A549 (cell line): ENCODE results near the gene RUNX3.

ENCODE experiments used
- CEBPB ChIP-seq, 2 experiments: fragments of >200 bp in 1 of 2; sonication (Bioruptor Twin) in 1 of 2; formaldehyde crosslinking in 1 of 2; IDR thresholded peaks; 2 replicates each; pipeline ENCODE4 v1.6.1; 2012 to 2016
- CTCF ChIP-seq: fragments of >200 bp; sonication (Bioruptor Twin); formaldehyde crosslinking; IDR thresholded peaks from 3 replicates; pipeline ENCODE4 v1.5.1; 2016
- E2F6 ChIP-seq: IDR thresholded peaks from 2 replicates; pipeline ENCODE4 v1.6.1; 2012; ENCODE audit warnings: low read depth, borderline replicate concordance
- HOXB13 ChIP-seq: fragments of 250-450 bp; sonication (Bioruptor Pico); IDR thresholded peaks from 2 replicates; pipeline ENCODE4 v1.5.0; 2020; ENCODE audit warnings: low read depth, mild to moderate bottlenecking, moderate library complexity
- HOXB5 ChIP-seq: fragments of 250-450 bp; sonication (Bioruptor Pico); IDR thresholded peaks from 2 replicates; pipeline ENCODE4 v1.5.0; 2020; ENCODE audit warnings: mild to moderate bottlenecking, moderate library complexity
- REST ChIP-seq: fragments of 200-600 bp; sonication (generic); IDR thresholded peaks from 2 replicates; pipeline ENCODE4 v1.6.1; 2016; ENCODE audit warnings: antibody characterized with exemption, mild to moderate bottlenecking, moderate library complexity
- RFX5 ChIP-seq: fragments of 450-650 bp; IDR thresholded peaks from 2 replicates; pipeline ENCODE4 v1.7.1; 2014; ENCODE audit warnings: antibody characterized with exemption, mild to moderate bottlenecking, moderate library complexity
- USF2 ChIP-seq: fragments of 450-650 bp; IDR thresholded peaks from 2 replicates; pipeline ENCODE4 v1.6.1; 2014; ENCODE audit warnings: antibody characterized with exemption

GRCh38 chr1:24905979-24906720 is 23.9 kb downstream of the RUNX3 start:
- TF ChIP-seq CTCF (no peak), REST (no peak), E2F6 (no peak), HOXB5 (CRISPR knock-in tag) (no peak), USF2 (no peak), HOXB13 (CRISPR knock-in tag) (no peak), RFX5 (no peak), CEBPB (IDR thresholded peaks at IDR 0.05) (no peak)
